Esophagus squamous epithelium (tissue), 5 donors: ENCODE results near the gene TGM5. TPM values are rescaled to one million over a fixed set of nuclear protein-coding genes. Genes with fewer than 3 reads are reported as not detected.
"Not testable (repeated sequence)": the region's sequence is repeated elsewhere in the genome, so short reads cannot be mapped to it uniquely, and the experiment has no call there.

ENCODE experiments used
- DNase-seq: peaks from one replicate; lab custom pipeline; 2025; lab: John Stamatoyannopoulos, UW
- H3K27ac ChIP-seq, 4 donors: fragments of 200-600 bp; sonication (generic); one replicate each; pipeline ENCODE4 v1.5.1; 2016 to 2019; ENCODE audit warnings: mild to moderate bottlenecking in 1 of 4
- H3K27me3 ChIP-seq, 4 donors: fragments of 200-600 bp; sonication (generic); 1 replicate in 3 of 4; 2 replicates in 1 of 4; pipeline versions ENCODE4 v1.5.1 to v1.6.0; 2017 to 2021; ENCODE audit warnings: antibody characterized with exemption in 1 of 4
- H3K36me3 ChIP-seq, 3 donors: fragments of 200-600 bp; sonication (generic); one replicate each; pipeline ENCODE4 v1.5.1; 2016 to 2019
- H3K4me1 ChIP-seq, 3 donors: fragments of 200-600 bp; sonication (generic); one replicate each; pipeline ENCODE4 v1.5.1; 2017 to 2019
- H3K4me3 ChIP-seq, 4 donors: fragments of 200-600 bp; sonication (generic); 1 replicate in 3 of 4; 2 replicates in 1 of 4; pipeline ENCODE4 v1.5.1; 2016 to 2019; ENCODE audit warnings: mild to moderate bottlenecking in 2 of 4, moderate library complexity in 1 of 4
- H3K9me3 ChIP-seq, 3 donors: fragments of 200-600 bp; sonication (generic); one replicate each; pipeline ENCODE4 v1.5.1; 2016 to 2019
- CTCF ChIP-seq, 6 experiments: fragments of 450-650 bp in 4 of 6; fragments of 200-600 bp in 2 of 6; sonication (generic) in 2 of 6; IDR thresholded peaks; one replicate each; pipeline ENCODE4 v1.5.1; 2016 to 2019; ENCODE audit warnings: antibody characterized with exemption in 6 of 6, mild to moderate bottlenecking in 4 of 6, moderate library complexity in 4 of 6
- POLR2A ChIP-seq, 4 donors: fragments of 450-650 bp; IDR thresholded peaks; one replicate each; pipeline ENCODE4 v1.6.1; 2017; ENCODE audit warnings: antibody characterized with exemption in 4 of 4, mild to moderate bottlenecking in 4 of 4, moderate library complexity in 3 of 4
- WGBS, 2 donors: methylation state at CpG; one replicate each; pipeline ENCODE4 v1.1.5; 2018; 5-methylcytosine and 5-hydroxymethylcytosine counted together
- intact Hi-C: fragments of 100-400 bp; cut with DNase I; formaldehyde crosslinking; loops from one replicate; pipeline ENCODE4 v1.15.0; 2022
- total RNA-seq, 4 donors: library from RNA; depleted of rRNA; stranded (reverse); fragments of >200 nt; gene quantifications; one replicate each; pipeline ENCODE4 v1.1.0, GENCODE V29; 2016
- donor health status: DM: yes; HTN: yes; CAD: no.

TGM5 gene
- total RNA-seq, 4 donors from 2014 or later = 6.7 to 36.1 (median 15.6) TPM

- peaks cover 0 to 15% (median 0%) of the 10 kb centered on the region in 4 donors for H3K27me3 ChIP-seq
- no peak overlapping the region for H3K4me3 ChIP-seq
- DNase-seq = no peak
- H3K36me3 ChIP-seq = no peaks in the 10 kb centered on the region
- intact Hi-C loops = loop anchor here (5.0 kb wide), 1 partner anchor 57 kb away; no protein-coding TSS in a partner anchor
- WGBS, 2 donors = 77 to 78% methylated on average over 5 of the region's 5 CpGs
- H3K27ac ChIP-seq = peak overlapping the region in 1 of 4 donors; percentile 49
- peaks cover 0 to 4% (median 0%) of the 10 kb centered on the region in 3 donors for H3K4me1 ChIP-seq
- no peak for TF ChIP-seq CTCF (IDR thresholded peaks at IDR 0.05)
- TF ChIP-seq POLR2A (IDR thresholded peaks at IDR 0.05) = no peak
- no peaks in the 10 kb centered on the region for H3K9me3 ChIP-seq
Observed at GRCh38 chr15:43229977-43230376, 36.8 kb downstream of the TGM5 start.

GRCh38 chr15:43226436-43227305, 40.1 kb downstream of the TGM5 start:
- intact Hi-C loops = loop anchor here (5.0 kb wide), 1 partner anchor 61 kb away; no protein-coding TSS in a partner anchor
- H3K4me1 ChIP-seq = peaks cover 0 to 4% (median 0%) of the 10 kb centered on the region in 3 donors
- no peaks in the 10 kb centered on the region for H3K9me3 ChIP-seq
- no peak for DNase-seq
- TF ChIP-seq POLR2A (IDR thresholded peaks at IDR 0.05) (no peak), CTCF (IDR thresholded peaks at IDR 0.05) (no peak)
- 92 to 93% methylated on average over 5 to 10 of the region's 57 CpGs for WGBS, 2 donors
- H3K36me3 ChIP-seq = no peaks in the 10 kb centered on the region
- H3K4me3 ChIP-seq = no peak overlapping the region
- H3K27ac ChIP-seq = no peak overlapping the region
- peaks cover 0 to 7% (median 0%) of the 10 kb centered on the region in 4 donors for H3K27me3 ChIP-seq

GRCh38 chr15:43225950-43226255, 40.8 kb downstream of the TGM5 start:
- H3K9me3 ChIP-seq, H3K4me3 ChIP-seq, H3K36me3 ChIP-seq, H3K4me1 ChIP-seq, H3K27ac ChIP-seq, H3K27me3 ChIP-seq, DNase-seq: not testable (repeated sequence)
- 81% methylated on average over 9 to 12 of the region's 12 CpGs for WGBS, 2 donors
- intact Hi-C loops = loop anchor here (5.0 kb wide), 1 partner anchor 61 kb away; no protein-coding TSS in a partner anchor

- peaks cover 0 to 4% (median 0%) of the 10 kb centered on the region in 3 donors for H3K4me1 ChIP-seq
- no peak overlapping the region for H3K4me3 ChIP-seq
- 42 to 45% methylated on average over 16 of the region's 16 CpGs for WGBS, 2 donors
- no peak overlapping the region for H3K27ac ChIP-seq
- peak; percentile 22 to 84 (median 70) for TF ChIP-seq CTCF (IDR thresholded peaks at IDR 0.05)
- TF ChIP-seq POLR2A (IDR thresholded peaks at IDR 0.05) = no peak
- no peak for DNase-seq
- intact Hi-C loops = loop anchor here (5.0 kb wide), 1 partner anchor 62 kb away; no protein-coding TSS in a partner anchor
- H3K9me3 ChIP-seq = no peaks in the 10 kb centered on the region
- no peaks in the 10 kb centered on the region for H3K36me3 ChIP-seq
- H3K27me3 ChIP-seq = peaks cover 0 to 14% (median 0%) of the 10 kb centered on the region in 4 donors
Observed at GRCh38 chr15:43225201-43225949, 41.4 kb downstream of the TGM5 start.

- Histone ChIP-seq H3K4me1 (peaks cover 0 to 17% (median 5%) of the 10 kb centered on the region in 3 donors), H3K36me3 (no peaks in the 10 kb centered on the region), H3K27me3 (peaks cover 0 to 18% (median 0%) of the 10 kb centered on the region in 4 donors), H3K4me3 (no peak overlapping the region), H3K9me3 (no peaks in the 10 kb centered on the region), H3K27ac (no peak overlapping the region)
- no peak for DNase-seq
- intact Hi-C loops = no loop called here
- WGBS, 2 donors = 71 to 82% methylated on average over 1 of the region's 1 CpG
- TF ChIP-seq CTCF (IDR thresholded peaks at IDR 0.05) (no peak), POLR2A (IDR thresholded peaks at IDR 0.05) (no peak)
Observed at GRCh38 chr15:43221422-43221821, 45.3 kb downstream of the TGM5 start.
